T47D (cell line): ENCODE data around the gene PYY.
"Not testable (repeated sequence)": the region's sequence is repeated elsewhere in the genome, so short reads cannot be mapped to it uniquely, and the experiment has no call there.

Experiments used
- DNase-seq, 2 experiments: peaks; one replicate each; pipeline versions ENCODE4 v3.0.0 to v3.0.0-alpha.2; 2011 to 2012; ENCODE audit warnings: low read depth in 1 of 2, low spot score in 1 of 2
- JUND ChIP-seq: IDR thresholded peaks from 2 replicates; pipeline ENCODE4 v1.6.1; 2012; ENCODE audit warnings: low read depth
- in situ Hi-C: cut with HindIII; loops from 2 replicates; pipeline ENCODE4 v1.10.0; 2016; ENCODE audit warnings: low sequenced_read_pairs, low pct_unique_long_range_greater_than_20kb

Gene PYY

DNA sequence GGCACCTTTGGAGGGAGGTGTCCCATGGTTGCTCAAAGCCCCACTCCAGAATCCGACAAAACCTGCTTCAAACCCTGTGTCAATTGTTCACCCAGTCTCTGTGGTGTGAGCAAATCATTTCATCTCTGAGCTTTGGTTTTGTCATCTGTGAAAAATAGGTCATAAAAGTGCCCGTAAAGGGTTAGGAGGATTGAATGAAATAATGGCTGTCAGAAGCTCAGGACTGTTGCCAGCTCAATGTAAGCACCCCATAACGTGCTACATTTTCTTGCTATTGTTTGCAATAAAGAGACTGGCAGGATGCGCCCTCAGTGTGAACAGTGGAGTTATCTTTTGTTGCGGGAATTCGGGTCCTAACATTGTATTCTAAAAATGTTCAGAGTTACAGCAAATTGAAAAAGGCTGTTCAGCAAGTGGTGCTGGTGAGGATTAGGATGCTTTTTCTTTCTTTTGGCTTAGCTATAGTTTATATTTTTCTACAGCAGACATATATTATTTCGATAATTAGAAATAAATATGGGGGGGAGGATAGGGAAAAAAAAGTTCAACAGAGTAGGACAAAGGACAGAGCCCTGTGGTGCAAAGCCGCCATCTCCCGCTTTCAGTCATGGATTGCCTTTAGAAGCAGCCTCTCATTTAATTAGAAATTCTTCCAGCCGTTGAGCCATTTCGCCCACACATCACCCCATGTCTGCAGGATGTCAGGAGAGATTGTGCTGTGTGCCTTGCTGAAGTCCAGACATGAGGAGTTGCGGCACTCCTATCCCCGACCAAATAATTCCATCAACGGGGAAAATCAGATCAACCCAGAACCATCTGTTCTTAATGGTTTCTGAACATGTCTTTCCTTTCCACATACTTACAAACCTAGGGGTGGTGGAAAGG is 20.9 kb upstream of the PYY start:
- in situ Hi-C loops, result no loop called here
- no peak for TF ChIP-seq JUND
- DNase-seq, result no peak

DNA sequence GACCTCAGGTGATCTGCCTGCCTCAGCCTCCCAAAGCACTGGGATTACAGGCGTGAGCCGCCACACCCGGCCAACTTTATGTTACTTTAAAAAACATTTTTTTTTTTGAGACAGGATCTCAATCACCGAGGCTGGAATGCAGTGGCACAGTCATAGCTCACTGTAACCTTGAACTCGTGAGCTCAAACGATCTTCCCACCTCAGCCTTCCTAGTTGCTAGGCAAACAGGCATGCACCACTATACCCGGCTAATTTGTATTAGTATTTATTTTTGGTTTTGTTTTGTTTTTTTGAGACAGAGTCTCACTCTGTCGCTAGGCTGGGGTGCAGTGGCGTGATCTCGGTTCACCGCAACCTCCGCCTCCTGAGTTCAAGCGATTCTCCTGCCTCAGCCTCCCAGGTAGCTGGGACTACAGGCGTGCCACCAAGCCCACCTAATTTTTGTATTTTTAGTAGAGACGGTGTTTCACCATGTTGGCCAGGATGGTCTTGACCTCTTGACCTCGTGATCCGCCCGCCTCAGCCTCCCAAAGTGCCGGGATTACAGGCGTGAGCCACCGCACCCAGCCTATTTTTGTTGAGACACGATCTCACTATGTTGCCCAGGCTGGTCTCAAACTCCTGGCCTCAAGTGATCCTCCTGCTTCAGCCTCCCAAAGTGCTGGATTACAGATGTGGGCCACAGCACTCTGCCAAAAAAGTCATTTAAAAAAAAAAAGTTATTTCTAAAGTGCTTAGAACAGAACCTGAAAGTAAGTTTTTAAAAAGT is 18.9 kb upstream of the PYY start:
- DNase-seq, in situ Hi-C loops: not testable (repeated sequence)

DNA sequence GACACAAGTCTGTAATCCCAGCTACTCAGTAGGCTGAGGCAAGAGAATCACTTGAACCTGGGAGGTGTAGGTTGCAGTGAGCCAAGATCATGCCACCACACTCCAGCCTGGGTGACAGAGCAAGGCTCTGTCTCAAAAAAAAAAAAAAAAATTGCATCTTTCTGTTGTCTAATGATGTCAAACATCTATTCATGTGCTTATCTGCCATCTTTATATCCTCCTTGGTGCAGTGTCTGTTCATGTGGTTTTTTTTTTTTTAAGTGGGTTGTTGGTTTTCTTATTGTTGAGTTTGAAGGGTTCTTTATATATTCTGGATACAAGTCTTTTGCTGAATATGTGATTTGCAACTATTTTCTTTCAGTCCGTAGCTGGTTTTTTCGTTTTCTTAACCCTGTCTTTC is 17.7 kb upstream of the PYY start:
- in situ Hi-C loops, DNase-seq: not testable (repeated sequence)

- in situ Hi-C loops, result no loop called here
- no peak for DNase-seq
- no peak for TF ChIP-seq JUND
Observed at GRCh38 chr17:43970366-43970765, 16.6 kb upstream of the PYY start.

- DNase-seq, result no peak
- in situ Hi-C loops, result no loop called here
- TF ChIP-seq JUND, result no peak
Observed at GRCh38 chr17:43967251-43967875, 13.6 kb upstream of the PYY start.

DNA sequence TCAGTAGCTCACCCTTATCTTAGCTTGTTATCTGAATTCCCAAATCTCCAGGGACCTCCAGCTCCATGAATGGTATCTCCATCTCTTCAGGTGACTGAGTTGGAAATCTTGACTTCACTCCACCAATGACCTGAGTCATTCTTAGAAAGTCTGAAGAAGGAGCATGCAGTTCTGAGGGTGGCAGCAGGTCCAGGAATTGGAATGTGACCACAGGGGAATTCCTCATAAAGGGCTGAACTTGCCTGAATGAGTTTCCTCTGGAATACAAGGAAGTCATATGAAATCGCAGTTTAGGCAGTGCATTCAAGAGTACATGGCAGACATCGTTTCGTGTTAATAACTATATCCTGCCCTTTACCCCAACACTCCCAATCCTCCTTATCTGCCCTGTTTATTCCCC is 12.5 kb upstream of the PYY start:
- in situ Hi-C loops, result no loop called here
- peak in 1 of 2 experiments; percentile 19 for DNase-seq
- no peak for TF ChIP-seq JUND

- in situ Hi-C loops, result no loop called here
- DNase-seq, result no peak
- TF ChIP-seq JUND, result no peak
Observed at GRCh38 chr17:43962479-43962878, 8.7 kb upstream of the PYY start.

GRCh38 chr17:43961954-43962353 is 8.2 kb upstream of the PYY start:
- in situ Hi-C loops, result no loop called here
- TF ChIP-seq JUND, result no peak
- DNase-seq, result no peak

DNA sequence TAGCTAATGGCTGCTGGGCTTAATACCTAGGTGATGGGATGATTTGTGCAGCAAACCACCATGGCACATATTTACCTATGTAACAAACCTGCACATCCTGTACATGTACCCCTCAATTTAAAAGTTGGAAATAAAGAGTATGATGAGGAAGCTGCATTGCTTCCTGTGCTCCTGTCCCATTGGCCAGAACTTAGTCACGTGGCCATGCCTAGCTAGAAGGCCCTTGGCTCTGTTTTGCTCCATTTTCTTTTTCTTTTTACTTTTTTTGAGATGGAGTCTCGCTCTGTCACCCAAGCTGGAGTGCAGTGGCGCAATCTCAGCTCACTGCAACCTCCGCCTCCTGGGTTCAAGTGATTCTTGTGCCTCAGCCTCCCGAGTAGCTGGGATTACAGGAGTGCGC is 7.6 kb upstream of the PYY start:
- in situ Hi-C loops, DNase-seq: not testable (repeated sequence)

- DNase-seq, result no peak
- in situ Hi-C loops, result no loop called here
- no peak for TF ChIP-seq JUND
Observed at GRCh38 chr17:43958748-43959352, 5.1 kb upstream of the PYY start.

DNA sequence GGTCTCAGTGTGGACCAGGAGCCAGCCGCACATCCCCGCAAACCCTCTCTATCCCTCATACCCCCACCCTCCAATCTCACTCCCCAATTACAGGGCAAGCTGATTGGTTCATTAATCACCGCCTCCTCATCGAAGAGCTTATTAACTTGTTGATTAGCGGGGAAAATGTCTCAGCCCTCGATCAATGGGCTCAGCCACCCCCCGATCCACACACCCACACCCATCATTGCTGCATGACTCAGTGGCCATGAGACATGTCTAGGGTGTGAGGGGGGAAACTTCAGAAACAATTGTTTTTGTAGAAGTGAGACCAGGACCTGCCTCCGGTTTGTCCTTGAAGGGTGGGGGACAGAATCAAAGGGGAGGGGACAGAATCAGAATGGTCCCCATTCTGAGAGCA is 2.5 kb upstream of the PYY start:
- in situ Hi-C loops, result no loop called here
- no peak for TF ChIP-seq JUND
- DNase-seq, result no peak

- in situ Hi-C loops, result no loop called here
Observed at GRCh38 chr17:43952724-43953666, 745 bp downstream of the PYY start.

More at GRCh38 chr17:43952724-43953666, 745 bp downstream of the PYY start:
- DNase-seq, result no peak
- no peak for TF ChIP-seq JUND
